HepG2 (cell line): ENCODE measurements around the gene ELL.

Source experiments
- EEA1 ChIP-seq: sonication (generic); formaldehyde crosslinking; IDR thresholded peaks from 2 replicates; pipeline ENCODE4 v1.5.1; 2020; ENCODE audit warnings: mild to moderate bottlenecking, missing genetic modification reagents, borderline replicate concordance
- EZH2 ChIP-seq: conservative IDR thresholded peaks from 2 replicates; pipeline ENCODE4 v1.6.1; 2012; ENCODE audit warnings: mild to moderate bottlenecking, low read depth, low read length, moderate library complexity
- FOXC1 ChIP-seq: sonication (generic); formaldehyde crosslinking; IDR thresholded peaks from 2 replicates; pipeline ENCODE4 v1.8.0; 2022; ENCODE audit warnings: mild to moderate bottlenecking, missing genetic modification reagents, borderline replicate concordance
- JUN ChIP-seq: sonication (generic); formaldehyde crosslinking; IDR thresholded peaks from 2 replicates; pipeline ENCODE4 v1.4.0; 2020; ENCODE audit warnings: mild to moderate bottlenecking, missing genetic modification reagents
- NFATC3 ChIP-seq: sonication (generic); formaldehyde crosslinking; IDR thresholded peaks from 2 replicates; pipeline ENCODE4 v1.5.1; 2020; ENCODE audit warnings: mild to moderate bottlenecking, missing genetic modification reagents
- POLR2A ChIP-seq, 2 experiments: IDR thresholded peaks; 2 replicates each; pipeline ENCODE4 v1.6.1; 2011; ENCODE audit warnings: low read depth in 2 of 2, low read length in 2 of 2, mild to moderate bottlenecking in 1 of 2, moderate library complexity in 1 of 2; ENCODE audit not compliant: insufficient read depth in 1 of 2
- RAD21 ChIP-seq: fragments of 450-650 bp; formaldehyde crosslinking; IDR thresholded peaks from 2 replicates; pipeline ENCODE4 v1.5.0; 2020; ENCODE audit warnings: mild to moderate bottlenecking
- REPIN1 ChIP-seq: sonication (generic); formaldehyde crosslinking; IDR thresholded peaks from 2 replicates; pipeline ENCODE4 v1.8.0; 2022; ENCODE audit warnings: missing genetic modification reagents, low read depth, mild to moderate bottlenecking, borderline replicate concordance
- TCF12 ChIP-seq, 2 experiments: fragments of 450-650 bp in 1 of 2; sonication (generic) in 1 of 2; formaldehyde crosslinking in 1 of 2; IDR thresholded peaks; 2 replicates each; pipeline versions ENCODE4 v1.6.1 to v1.8.0; 2017 to 2022; ENCODE audit warnings: antibody characterized with exemption in 1 of 2, mild to moderate bottlenecking in 1 of 2, missing genetic modification reagents in 1 of 2, moderate library complexity in 1 of 2
- ZNF274 ChIP-seq: sonication (generic); formaldehyde crosslinking; IDR thresholded peaks from 2 replicates; pipeline ENCODE4 v1.5.1; 2020; ENCODE audit warnings: mild to moderate bottlenecking, missing genetic modification reagents
- ZNF775 ChIP-seq: sonication (generic); formaldehyde crosslinking; IDR thresholded peaks from 2 replicates; pipeline ENCODE4 v1.4.0; 2020; ENCODE audit warnings: missing genetic modification reagents, mild to moderate bottlenecking, moderate library complexity, borderline replicate concordance
- TF ChIP-seq, protein P1 (sequence below), 2 experiments: IDR thresholded peaks; 2 replicates each; pipeline ENCODE4 v1.6.1; 2011 to 2012; ENCODE audit warnings: low read length in 2 of 2, borderline replicate concordance in 1 of 2, low read depth in 1 of 2, mild to moderate bottlenecking in 1 of 2, moderate library complexity in 1 of 2

DNA sequence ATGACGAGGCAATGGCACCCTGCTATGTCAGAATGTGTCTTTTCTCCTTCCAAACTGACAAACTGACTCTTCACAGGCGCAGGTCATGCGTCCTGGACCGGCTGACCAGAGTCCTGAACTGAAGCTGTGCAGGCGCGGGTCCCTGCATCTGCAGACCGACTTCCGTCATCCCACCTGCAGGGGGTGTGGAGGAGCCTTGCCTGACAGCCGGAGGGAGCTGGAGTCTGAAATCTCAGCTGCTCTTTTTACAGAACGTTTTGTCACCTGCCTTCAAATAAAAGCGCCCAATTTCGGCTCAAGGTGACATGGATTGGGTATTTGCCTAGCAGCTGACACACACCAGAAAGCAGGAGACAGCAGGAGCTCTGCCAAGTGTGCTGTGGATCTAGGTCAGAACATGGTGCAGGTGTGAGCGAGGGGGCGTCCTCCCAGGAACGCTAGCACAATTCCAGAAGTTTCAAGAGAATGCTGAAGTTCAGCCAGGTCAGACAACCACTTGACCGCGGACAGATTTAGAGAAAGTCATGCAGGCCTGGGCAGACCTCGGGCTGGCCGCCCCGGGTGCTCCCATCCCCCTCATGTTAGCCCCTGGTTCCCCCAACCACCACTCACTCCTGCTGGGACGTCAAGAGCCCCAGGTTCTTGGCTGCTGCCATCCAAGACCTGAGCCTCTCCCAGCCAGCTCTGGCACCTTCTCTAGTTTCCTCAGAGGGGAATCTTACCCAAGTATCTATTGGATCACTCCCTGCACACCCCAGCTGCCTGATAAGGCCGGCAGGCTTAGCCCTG, 32.8 kb downstream of the ELL start:
- TF ChIP-seq EZH2, result no peak
- 0 out of 2 replicates have a peak, but pooled peaks have one; percentile 28 for TF ChIP-seq REPIN1 (CRISPR knock-in tag)
- TF ChIP-seq ZNF775 (CRISPR knock-in tag), result no peak
- TF ChIP-seq, protein P1, sequence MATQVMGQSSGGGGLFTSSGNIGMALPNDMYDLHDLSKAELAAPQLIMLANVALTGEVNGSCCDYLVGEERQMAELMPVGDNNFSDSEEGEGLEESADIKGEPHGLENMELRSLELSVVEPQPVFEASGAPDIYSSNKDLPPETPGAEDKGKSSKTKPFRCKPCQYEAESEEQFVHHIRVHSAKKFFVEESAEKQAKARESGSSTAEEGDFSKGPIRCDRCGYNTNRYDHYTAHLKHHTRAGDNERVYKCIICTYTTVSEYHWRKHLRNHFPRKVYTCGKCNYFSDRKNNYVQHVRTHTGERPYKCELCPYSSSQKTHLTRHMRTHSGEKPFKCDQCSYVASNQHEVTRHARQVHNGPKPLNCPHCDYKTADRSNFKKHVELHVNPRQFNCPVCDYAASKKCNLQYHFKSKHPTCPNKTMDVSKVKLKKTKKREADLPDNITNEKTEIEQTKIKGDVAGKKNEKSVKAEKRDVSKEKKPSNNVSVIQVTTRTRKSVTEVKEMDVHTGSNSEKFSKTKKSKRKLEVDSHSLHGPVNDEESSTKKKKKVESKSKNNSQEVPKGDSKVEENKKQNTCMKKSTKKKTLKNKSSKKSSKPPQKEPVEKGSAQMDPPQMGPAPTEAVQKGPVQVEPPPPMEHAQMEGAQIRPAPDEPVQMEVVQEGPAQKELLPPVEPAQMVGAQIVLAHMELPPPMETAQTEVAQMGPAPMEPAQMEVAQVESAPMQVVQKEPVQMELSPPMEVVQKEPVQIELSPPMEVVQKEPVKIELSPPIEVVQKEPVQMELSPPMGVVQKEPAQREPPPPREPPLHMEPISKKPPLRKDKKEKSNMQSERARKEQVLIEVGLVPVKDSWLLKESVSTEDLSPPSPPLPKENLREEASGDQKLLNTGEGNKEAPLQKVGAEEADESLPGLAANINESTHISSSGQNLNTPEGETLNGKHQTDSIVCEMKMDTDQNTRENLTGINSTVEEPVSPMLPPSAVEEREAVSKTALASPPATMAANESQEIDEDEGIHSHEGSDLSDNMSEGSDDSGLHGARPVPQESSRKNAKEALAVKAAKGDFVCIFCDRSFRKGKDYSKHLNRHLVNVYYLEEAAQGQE (IDR thresholded peaks at IDR 0.05; ENCODE audit: borderline replicate concordance in 1 of 2, low read depth in 1 of 2, low read length in 2 of 2), result no peak
- TF ChIP-seq POLR2A (IDR thresholded peaks at IDR 0.05; ENCODE audit: insufficient read depth in 1 of 2, low read depth in 2 of 2, low read length in 2 of 2), result no peak
- no peak for TF ChIP-seq EEA1 (CRISPR knock-in tag)
- TF ChIP-seq NFATC3 (CRISPR knock-in tag), result no peak
- TF ChIP-seq JUN, result no peak
- TF ChIP-seq ZNF274 (CRISPR knock-in tag), result no peak
- TF ChIP-seq RAD21 (CRISPR knock-in tag), result peak; percentile 83
- no peak for TF ChIP-seq TCF12 (IDR thresholded peaks at IDR 0.05)
- no peak for TF ChIP-seq TCF12 (CRISPR knock-in tag; IDR thresholded peaks at IDR 0.05)
- no peak for TF ChIP-seq FOXC1 (CRISPR knock-in tag)
